HG03558 (cell line): ENCODE measurements around the gene PLEKHG1.

Experiments used
- ATAC-seq: cut with Tn5 transposase; IDR thresholded peaks from one replicate; pipeline ENCODE4 v1.9.1; 2021; ENCODE audit warnings: moderate number of reproducible peaks; ENCODE audit not compliant: unreplicated experiment; ENCODE audit errors: extremely low read depth

PLEKHG1 gene

GRCh38 chr6:150588888-150589499 lies 10.7 kb upstream of the PLEKHG1 start:
- no peak for ATAC-seq

GRCh38 chr6:150589852-150590251 lies 9.8 kb upstream of the PLEKHG1 start:
- ATAC-seq = no peak

- no peak for ATAC-seq
Observed at GRCh38 chr6:150590446-150590845, 9.2 kb upstream of the PLEKHG1 start.

- no peak for ATAC-seq
Observed at GRCh38 chr6:150592377-150592995, 7.2 kb upstream of the PLEKHG1 start.

GRCh38 chr6:150593119-150593518 lies 6.6 kb upstream of the PLEKHG1 start:
- no peak for ATAC-seq

- ATAC-seq = no peak
Observed at GRCh38 chr6:150596439-150596838, 3.2 kb upstream of the PLEKHG1 start.

- ATAC-seq = no peak
Observed at GRCh38 chr6:150598401-150598800, 1.3 kb upstream of the PLEKHG1 start.

GRCh38 chr6:150598858-150599198 lies 857 bp upstream of the PLEKHG1 start:
- no peak for ATAC-seq

- no peak for ATAC-seq
Observed at GRCh38 chr6:150600010-150600300, 270 bp downstream of the PLEKHG1 start.

GRCh38 chr6:150600301-150601017 lies 774 bp downstream of the PLEKHG1 start:
- peak; percentile 34 for ATAC-seq

- ATAC-seq = no peak
Observed at GRCh38 chr6:150601439-150601838, 1.8 kb downstream of the PLEKHG1 start.

GRCh38 chr6:150603176-150603575 lies 3.5 kb downstream of the PLEKHG1 start:
- ATAC-seq = no peak

GRCh38 chr6:150604467-150604866 lies 4.8 kb downstream of the PLEKHG1 start:
- ATAC-seq = no peak

- no peak for ATAC-seq
Observed at GRCh38 chr6:150605333-150605732, 5.6 kb downstream of the PLEKHG1 start.

GRCh38 chr6:150606168-150606591 lies 6.5 kb downstream of the PLEKHG1 start:
- no peak for ATAC-seq

- ATAC-seq = no peak
Observed at GRCh38 chr6:150606647-150607328, 7.1 kb downstream of the PLEKHG1 start.

- ATAC-seq = no peak
Observed at GRCh38 chr6:150607329-150607650, 7.6 kb downstream of the PLEKHG1 start.

GRCh38 chr6:150610584-150610983 lies 10.9 kb downstream of the PLEKHG1 start:
- ATAC-seq = no peak

GRCh38 chr6:150613269-150613668 lies 13.6 kb downstream of the PLEKHG1 start:
- no peak for ATAC-seq

- ATAC-seq = no peak
Observed at GRCh38 chr6:150615967-150616366, 16.3 kb downstream of the PLEKHG1 start.

GRCh38 chr6:150616586-150616985 lies 16.9 kb downstream of the PLEKHG1 start:
- ATAC-seq = no peak
